ENCODE measurements around the gene SLC34A1.

The SLC34A1 gene

GRCh38 chr5:177430140-177430951, 46.1 kb downstream of the SLC34A1 start:
- in situ Hi-C loops (cut with MboI; ENCODE audit: low sequenced_read_pairs), result no loop called here

GRCh38 chr5:177430972-177431316, 46.7 kb downstream of the SLC34A1 start:
- in situ Hi-C loops (cut with MboI; ENCODE audit: low sequenced_read_pairs), result no loop called here

GRCh38 chr5:177431317-177432142, 47.3 kb downstream of the SLC34A1 start:
- in situ Hi-C loops (cut with MboI; ENCODE audit: low sequenced_read_pairs), result no loop called here

DNA sequence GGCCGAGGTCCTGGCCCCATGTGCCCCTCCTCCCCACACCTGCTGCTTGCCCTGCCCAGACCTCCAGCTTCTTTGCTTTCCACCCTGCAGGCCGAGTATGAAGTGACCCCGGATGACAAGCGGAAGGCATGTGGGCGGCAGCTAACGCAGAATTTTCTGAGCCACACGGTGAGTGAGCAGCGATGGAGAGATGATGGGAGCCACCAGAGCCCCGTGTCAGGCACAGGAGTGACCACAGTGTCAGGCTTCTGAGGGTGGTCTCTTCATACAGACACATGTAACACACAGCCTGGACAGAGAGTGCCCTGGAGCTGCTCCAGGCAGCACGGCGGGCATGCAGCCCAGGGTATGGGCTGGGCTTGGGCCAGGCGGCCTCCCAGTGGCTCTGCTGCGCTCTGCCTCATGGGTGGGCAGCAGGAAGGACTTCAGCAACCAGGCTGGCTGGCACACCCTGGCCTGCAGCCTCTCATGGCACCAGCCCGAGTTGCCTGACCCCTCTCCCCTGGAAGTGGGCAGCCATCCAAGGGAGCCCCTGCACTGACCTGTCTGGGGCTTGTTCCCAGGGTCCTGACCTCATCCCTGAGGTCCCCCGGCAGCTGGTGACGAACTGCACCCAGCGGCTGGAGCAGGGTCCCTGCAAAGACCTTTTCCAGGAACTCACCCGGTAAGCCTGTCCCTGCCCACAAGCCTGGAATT, 48.1 kb downstream of the SLC34A1 start:
- in situ Hi-C loops (cut with MboI; ENCODE audit: low sequenced_read_pairs), result no loop called here

DNA sequence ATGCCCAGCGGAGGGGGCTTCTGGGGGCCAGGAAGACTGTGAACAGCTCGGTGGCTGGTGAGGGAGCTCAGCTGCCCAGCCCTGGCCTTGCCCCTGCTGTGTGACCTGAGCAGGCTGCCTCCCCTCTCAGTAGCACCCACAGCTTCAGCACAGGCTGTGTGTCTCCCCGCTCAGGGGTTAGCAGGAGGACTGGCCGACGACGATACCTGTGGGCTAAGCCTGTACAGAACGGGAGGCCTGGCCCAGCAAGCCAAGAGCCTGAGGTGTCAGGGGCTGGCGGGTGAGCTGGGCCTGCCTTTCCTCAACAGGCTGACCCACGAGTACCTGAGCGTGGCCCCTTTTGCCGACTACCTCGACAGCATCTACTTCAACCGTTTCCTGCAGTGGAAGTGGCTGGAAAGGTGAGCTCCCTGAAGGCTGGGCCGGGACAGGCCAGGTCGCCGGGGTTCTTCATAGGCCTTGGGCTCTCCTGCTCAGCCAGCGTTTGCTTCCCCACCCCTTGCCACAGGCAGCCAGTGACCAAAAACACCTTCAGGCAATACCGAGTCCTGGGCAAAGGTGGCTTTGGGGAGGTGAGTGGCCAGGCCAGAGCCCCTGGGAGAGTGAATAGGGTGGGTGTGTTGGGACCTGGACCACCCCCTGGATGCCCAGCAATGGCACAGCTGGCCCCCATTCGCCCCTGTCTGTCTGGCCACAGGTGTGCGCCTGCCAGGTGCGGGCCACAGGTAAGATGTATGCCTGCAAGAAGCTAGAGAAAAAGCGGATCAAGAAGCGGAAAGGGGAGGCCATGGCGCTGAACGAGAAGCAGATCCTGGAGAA, 48.8 kb downstream of the SLC34A1 start:
- in situ Hi-C loops (cut with MboI; ENCODE audit: low sequenced_read_pairs), result no loop called here

GRCh38 chr5:177433658-177434217, 49.5 kb downstream of the SLC34A1 start:
- in situ Hi-C loops (cut with MboI; ENCODE audit: low sequenced_read_pairs), result no loop called here

GRCh38 chr5:177434437-177434836, 50.2 kb downstream of the SLC34A1 start:
- in situ Hi-C loops (cut with MboI; ENCODE audit: low sequenced_read_pairs), result no loop called here

- in situ Hi-C loops (cut with MboI; ENCODE audit: low sequenced_read_pairs), result no loop called here
Observed at GRCh38 chr5:177434942-177435738, 50.9 kb downstream of the SLC34A1 start.

GRCh38 chr5:177435847-177436536, 51.8 kb downstream of the SLC34A1 start:
- in situ Hi-C loops (cut with MboI; ENCODE audit: low sequenced_read_pairs), result no loop called here

DNA sequence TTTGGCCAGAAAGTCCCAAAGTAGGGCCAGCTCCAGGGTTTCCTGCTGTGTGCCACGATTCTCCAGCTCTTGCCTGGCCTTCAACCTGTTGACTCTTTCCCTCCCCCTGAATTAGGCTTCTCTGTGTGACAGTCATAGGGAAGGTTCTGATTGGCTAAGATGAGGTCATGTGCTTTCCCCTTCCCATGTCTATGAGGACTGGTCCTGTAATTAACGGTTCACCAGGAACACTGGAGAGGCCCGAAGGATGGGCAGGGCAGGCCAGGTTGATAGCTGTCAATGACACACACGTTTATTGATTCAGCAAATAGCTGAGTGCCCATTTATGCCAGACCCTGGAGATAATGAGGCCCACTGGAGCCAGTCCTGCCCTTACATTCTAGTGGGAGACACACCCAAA, 53.4 kb downstream of the SLC34A1 start:
- in situ Hi-C loops (cut with MboI; ENCODE audit: low sequenced_read_pairs), result no loop called here

GRCh38 chr5:177438468-177438867, 54.2 kb downstream of the SLC34A1 start:
- in situ Hi-C loops (cut with MboI; ENCODE audit: low sequenced_read_pairs), result no loop called here

- in situ Hi-C loops (cut with MboI; ENCODE audit: low sequenced_read_pairs), result no loop called here
Observed at GRCh38 chr5:177439518-177440053, 55.4 kb downstream of the SLC34A1 start.

DNA sequence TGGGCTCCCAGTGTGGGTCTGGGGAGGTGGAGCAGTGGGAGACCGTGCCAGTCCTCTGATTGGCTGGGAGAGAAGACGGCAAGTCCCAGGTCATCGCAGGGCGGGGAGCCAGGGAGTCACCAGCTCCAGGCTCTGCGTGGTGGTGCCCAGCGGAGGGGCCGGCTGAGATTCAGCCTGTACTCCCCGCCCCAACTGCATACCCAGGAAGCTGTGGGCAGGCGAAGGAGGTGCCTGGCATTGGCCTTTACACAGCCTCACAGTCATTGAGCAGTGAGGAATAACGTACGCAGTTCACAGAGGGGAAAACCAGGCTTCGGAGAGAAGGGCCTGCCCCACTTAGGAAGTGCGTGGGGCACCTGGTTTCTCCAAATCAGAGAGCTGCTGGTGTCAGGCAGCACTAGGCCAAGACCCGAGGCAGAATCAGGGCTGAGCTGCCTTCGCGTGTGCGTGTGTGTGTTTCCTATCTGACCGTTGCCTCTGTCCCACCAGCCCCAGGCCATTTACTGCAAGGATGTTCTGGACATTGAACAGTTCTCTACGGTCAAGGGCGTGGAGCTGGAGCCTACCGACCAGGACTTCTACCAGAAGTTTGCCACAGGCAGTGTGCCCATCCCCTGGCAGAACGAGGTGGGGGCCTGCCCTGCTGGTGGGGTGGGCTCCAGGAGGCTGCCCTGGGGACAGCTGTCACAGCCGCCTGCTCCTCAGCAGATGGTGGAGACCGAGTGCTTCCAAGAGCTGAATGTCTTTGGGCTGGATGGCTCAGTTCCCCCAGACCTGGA, 56.2 kb downstream of the SLC34A1 start:
- in situ Hi-C loops (cut with MboI; ENCODE audit: low sequenced_read_pairs), result no loop called here

- in situ Hi-C loops (cut with MboI; ENCODE audit: low sequenced_read_pairs), result no loop called here
Observed at GRCh38 chr5:177440990-177441780, 57.0 kb downstream of the SLC34A1 start.

- in situ Hi-C loops (cut with MboI; ENCODE audit: low sequenced_read_pairs), result no loop called here
Observed at GRCh38 chr5:177442066-177442826, 58.0 kb downstream of the SLC34A1 start.
